ENCODE data around the gene SNRPA.

GRCh38 chr19:40737102-40737644 is 13.8 kb upstream of the SNRPA start:
- TF ChIP-seq, protein P1, sequence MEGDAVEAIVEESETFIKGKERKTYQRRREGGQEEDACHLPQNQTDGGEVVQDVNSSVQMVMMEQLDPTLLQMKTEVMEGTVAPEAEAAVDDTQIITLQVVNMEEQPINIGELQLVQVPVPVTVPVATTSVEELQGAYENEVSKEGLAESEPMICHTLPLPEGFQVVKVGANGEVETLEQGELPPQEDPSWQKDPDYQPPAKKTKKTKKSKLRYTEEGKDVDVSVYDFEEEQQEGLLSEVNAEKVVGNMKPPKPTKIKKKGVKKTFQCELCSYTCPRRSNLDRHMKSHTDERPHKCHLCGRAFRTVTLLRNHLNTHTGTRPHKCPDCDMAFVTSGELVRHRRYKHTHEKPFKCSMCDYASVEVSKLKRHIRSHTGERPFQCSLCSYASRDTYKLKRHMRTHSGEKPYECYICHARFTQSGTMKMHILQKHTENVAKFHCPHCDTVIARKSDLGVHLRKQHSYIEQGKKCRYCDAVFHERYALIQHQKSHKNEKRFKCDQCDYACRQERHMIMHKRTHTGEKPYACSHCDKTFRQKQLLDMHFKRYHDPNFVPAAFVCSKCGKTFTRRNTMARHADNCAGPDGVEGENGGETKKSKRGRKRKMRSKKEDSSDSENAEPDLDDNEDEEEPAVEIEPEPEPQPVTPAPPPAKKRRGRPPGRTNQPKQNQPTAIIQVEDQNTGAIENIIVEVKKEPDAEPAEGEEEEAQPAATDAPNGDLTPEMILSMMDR (IDR thresholded peaks at IDR 0.05) = no peak
- TF ChIP-seq POLR2A (IDR thresholded peaks at IDR 0.05) = no peak

All from body of pancreas (tissue), 4 donors.